HepG2 (cell line): ENCODE data around the gene TMED6. TPM values are rescaled to one million over a fixed set of nuclear protein-coding genes. Genes with fewer than 3 reads are reported as not detected.

Experiments used
- AGO1 ChIP-seq: fragments of 200-400 bp; formaldehyde crosslinking; IDR thresholded peaks from 2 replicates; pipeline ENCODE4 v1.6.1; 2017; ENCODE audit warnings: mild to moderate bottlenecking, low read depth, low read length, moderate library complexity; ENCODE audit not compliant: poor library complexity, severe bottlenecking
- ATF6 ChIP-seq: sonication (generic); formaldehyde crosslinking; conservative IDR thresholded peaks from 2 replicates; pipeline ENCODE4 v1.4.0; 2020; ENCODE audit warnings: missing genetic modification reagents
- BATF2 ChIP-seq: sonication (generic); formaldehyde crosslinking; IDR thresholded peaks from 2 replicates; pipeline ENCODE4 v1.8.0; 2022; ENCODE audit warnings: mild to moderate bottlenecking, missing genetic modification reagents, moderate library complexity
- KAT2B ChIP-seq: fragments of 150-350 bp; IDR thresholded peaks from 2 replicates; pipeline ENCODE4 v1.6.1; 2014; ENCODE audit warnings: low read depth, low read length, borderline replicate concordance
- KLF9 ChIP-seq: IDR thresholded peaks from 2 replicates; pipeline ENCODE4 v1.6.1; 2016; ENCODE audit warnings: low read depth
- MTERF4 ChIP-seq: sonication (generic); formaldehyde crosslinking; IDR thresholded peaks from 2 replicates; pipeline ENCODE4 v1.8.0; 2023; ENCODE audit warnings: mild to moderate bottlenecking, missing genetic modification reagents
- NCOA2 ChIP-seq: sonication (generic); formaldehyde crosslinking; IDR thresholded peaks from 2 replicates; pipeline ENCODE4 v1.8.0; 2022; ENCODE audit warnings: inconsistent platforms
- PHF21A ChIP-seq: sonication (generic); formaldehyde crosslinking; IDR thresholded peaks from 2 replicates; pipeline ENCODE4 v1.5.0; 2020; ENCODE audit warnings: mild to moderate bottlenecking, missing genetic modification reagents
- SALL1 ChIP-seq: sonication (generic); formaldehyde crosslinking; IDR thresholded peaks from 2 replicates; pipeline ENCODE4 v1.8.0; 2022; ENCODE audit warnings: mild to moderate bottlenecking, missing genetic modification reagents
- SETDB1 ChIP-seq: sonication (generic); formaldehyde crosslinking; IDR thresholded peaks from 2 replicates; pipeline ENCODE4 v1.5.1; 2020; ENCODE audit warnings: missing genetic modification reagents, mild to moderate bottlenecking, borderline replicate concordance
- SIX4 ChIP-seq: sonication (generic); formaldehyde crosslinking; IDR thresholded peaks from 2 replicates; pipeline ENCODE4 v1.4.0; 2020; ENCODE audit warnings: missing genetic modification reagents
- TERF1 ChIP-seq: sonication (generic); formaldehyde crosslinking; IDR thresholded peaks from 2 replicates; pipeline ENCODE4 v1.8.0; 2022; ENCODE audit warnings: mild to moderate bottlenecking, missing genetic modification reagents, moderate library complexity
- XRCC5 ChIP-seq: fragments of 200-400 bp; formaldehyde crosslinking; optimal IDR thresholded peaks from 2 replicates; pipeline ENCODE3; 2017; ENCODE audit warnings: mild to moderate bottlenecking, low read length
- YY1 ChIP-seq: IDR thresholded peaks from 2 replicates; pipeline ENCODE4 v1.6.1; 2011; ENCODE audit warnings: low read length, low read depth, moderate library complexity, mild to moderate bottlenecking; ENCODE audit not compliant: insufficient read depth, insufficient replicate concordance
- ZBTB43 ChIP-seq: sonication (generic); formaldehyde crosslinking; conservative IDR thresholded peaks from 2 replicates; pipeline ENCODE4 v1.4.0; 2020; ENCODE audit warnings: missing genetic modification reagents
- ZFP36L2 ChIP-seq: sonication (generic); formaldehyde crosslinking; IDR thresholded peaks from 2 replicates; pipeline ENCODE4 v1.4.0; 2020; ENCODE audit warnings: missing genetic modification reagents
- ZNF292 ChIP-seq: sonication (generic); formaldehyde crosslinking; IDR thresholded peaks from 2 replicates; pipeline ENCODE4 v1.8.1; 2022; ENCODE audit warnings: mild to moderate bottlenecking, low read depth, missing genetic modification reagents, borderline replicate concordance
- ZNF414 ChIP-seq: sonication (generic); formaldehyde crosslinking; IDR thresholded peaks from 2 replicates; pipeline ENCODE4 v1.5.0; 2020; ENCODE audit warnings: missing genetic modification reagents
- ZNF510 ChIP-seq: sonication (generic); formaldehyde crosslinking; IDR thresholded peaks from 2 replicates; pipeline ENCODE4 v1.4.0; 2020; ENCODE audit warnings: low read depth, mild to moderate bottlenecking, missing genetic modification reagents
- ZSCAN20 ChIP-seq: sonication (generic); formaldehyde crosslinking; IDR thresholded peaks from 2 replicates; pipeline ENCODE4 v1.4.0; 2020; ENCODE audit warnings: missing genetic modification reagents, mild to moderate bottlenecking, borderline replicate concordance
- ZSCAN30 ChIP-seq: sonication (generic); formaldehyde crosslinking; IDR thresholded peaks from 2 replicates; pipeline ENCODE4 v1.5.0; 2020; ENCODE audit warnings: mild to moderate bottlenecking, missing genetic modification reagents
- polyA plus RNA-seq, 8 experiments: library from polyadenylated mRNA; depleted of rRNA in 3 of 8; stranded (reverse) in 7 of 8; unstranded in 1 of 8; fragments of >200 nt; fragmentation: Illumina TruSeq in 4 of 8; extraction: Trizol in 4 of 8; gene quantifications; 2 replicates each; pipeline versions ENCODE4 v1.2.1 to v1.2.3, GENCODE V29; 2011 to 2016; ENCODE audit warnings: low read depth in 4 of 8, missing spikeins in 1 of 8, mixed read lengths in 1 of 8; ENCODE audit not compliant: insufficient read depth in 1 of 8
- total RNA-seq, 5 experiments: library from RNA; depleted of rRNA; stranded (reverse); fragments of >200 nt; fragmentation: Illumina TruSeq; extraction: Trizol; gene quantifications; 2 replicates each; pipeline ENCODE4 v1.2.3, GENCODE V29; 2016; ENCODE audit warnings: low read depth in 1 of 5

TMED6 gene
- total and polyA plus RNA-seq, 2 of the 13 experiments (the other 11 are each of a cell fraction or from before 2014, with no cell fraction given): 9.8 to 14.4 TPM

- TF ChIP-seq BATF2: no peak
- TF ChIP-seq KLF9: peak; percentile 51; the same call in 1 of the 2 replicates
- TF ChIP-seq AGO1: no peak
- no peak for TF ChIP-seq SIX4 (CRISPR knock-in tag)
- no peak for TF ChIP-seq TERF1
- no peak for TF ChIP-seq KAT2B
- no peak for TF ChIP-seq MTERF4 (CRISPR knock-in tag)
- TF ChIP-seq ZSCAN20 (CRISPR knock-in tag): no peak
- no peak for TF ChIP-seq YY1
- 0 out of 2 replicates have a peak, but pooled peaks have one; percentile 54 for TF ChIP-seq ZBTB43 (CRISPR knock-in tag)
- TF ChIP-seq ZNF510 (CRISPR knock-in tag): no peak; the same call in 1 of the 2 replicates
- TF ChIP-seq ZNF414 (CRISPR knock-in tag): peak; percentile 37; the same call in 1 of the 2 replicates
- peak; percentile 68; the same call in 1 of the 2 replicates for TF ChIP-seq ZSCAN30 (CRISPR knock-in tag)
- peak; percentile 64; the same call in 1 of the 2 replicates for TF ChIP-seq NCOA2
- peak; percentile 48 for TF ChIP-seq SALL1 (CRISPR knock-in tag)
- TF ChIP-seq SETDB1 (CRISPR knock-in tag): no peak
- TF ChIP-seq PHF21A: no peak
- TF ChIP-seq XRCC5: peak; percentile 78
- TF ChIP-seq ZNF292 (CRISPR knock-in tag): peak; percentile 18; the same call in 1 of the 2 replicates
- no peak for TF ChIP-seq ATF6 (CRISPR knock-in tag)
- TF ChIP-seq ZFP36L2 (CRISPR knock-in tag): no peak
Observed at GRCh38 chr16:69397821-69398521, 46.4 kb upstream of the TMED6 start (continued).
